IMR-90 (cell line): ENCODE data around the gene NUB1.

Source experiments
- CHD1 ChIP-seq: IDR thresholded peaks from 2 replicates; pipeline ENCODE4 v1.6.1; 2012; ENCODE audit warnings: low read depth, low read length, improper control_type of control experiment
- FOS ChIP-seq: fragments of 150-350 bp; IDR thresholded peaks from 2 replicates; pipeline ENCODE4 v1.6.1; 2016; ENCODE audit warnings: low read depth, low read length
- POLR2A ChIP-seq: IDR thresholded peaks from 2 replicates; pipeline ENCODE4 v1.6.1; 2012; ENCODE audit warnings: mild to moderate bottlenecking, low read depth, low read length
- RCOR1 ChIP-seq: IDR thresholded peaks from 2 replicates; pipeline ENCODE4 v1.6.1; 2012; ENCODE audit warnings: mild to moderate bottlenecking, low read length, improper control_type of control experiment; ENCODE audit not compliant: insufficient replicate concordance
- RFX5 ChIP-seq: IDR thresholded peaks from 2 replicates; pipeline ENCODE4 v1.8.0; 2012; ENCODE audit warnings: low read depth, mild to moderate bottlenecking, low read length, moderate library complexity
- SMC3 ChIP-seq: fragments of 150-350 bp; IDR thresholded peaks from 2 replicates; pipeline ENCODE4 v1.6.1; 2016; ENCODE audit warnings: low read depth, mild to moderate bottlenecking, antibody characterized with exemption, low read length, moderate library complexity
- TF ChIP-seq, protein P1 (sequence below): conservative IDR thresholded peaks from 2 replicates; pipeline ENCODE4 v1.5.1; 2012; ENCODE audit warnings: mild to moderate bottlenecking, low read depth, low read length, improper control_type of control experiment
- TF ChIP-seq, protein P2 (sequence below): fragments of 150-350 bp; IDR thresholded peaks from 2 replicates; pipeline ENCODE4 v1.6.1; 2017; ENCODE audit warnings: mild to moderate bottlenecking, antibody characterized with exemption, low read length, low read depth

DNA sequence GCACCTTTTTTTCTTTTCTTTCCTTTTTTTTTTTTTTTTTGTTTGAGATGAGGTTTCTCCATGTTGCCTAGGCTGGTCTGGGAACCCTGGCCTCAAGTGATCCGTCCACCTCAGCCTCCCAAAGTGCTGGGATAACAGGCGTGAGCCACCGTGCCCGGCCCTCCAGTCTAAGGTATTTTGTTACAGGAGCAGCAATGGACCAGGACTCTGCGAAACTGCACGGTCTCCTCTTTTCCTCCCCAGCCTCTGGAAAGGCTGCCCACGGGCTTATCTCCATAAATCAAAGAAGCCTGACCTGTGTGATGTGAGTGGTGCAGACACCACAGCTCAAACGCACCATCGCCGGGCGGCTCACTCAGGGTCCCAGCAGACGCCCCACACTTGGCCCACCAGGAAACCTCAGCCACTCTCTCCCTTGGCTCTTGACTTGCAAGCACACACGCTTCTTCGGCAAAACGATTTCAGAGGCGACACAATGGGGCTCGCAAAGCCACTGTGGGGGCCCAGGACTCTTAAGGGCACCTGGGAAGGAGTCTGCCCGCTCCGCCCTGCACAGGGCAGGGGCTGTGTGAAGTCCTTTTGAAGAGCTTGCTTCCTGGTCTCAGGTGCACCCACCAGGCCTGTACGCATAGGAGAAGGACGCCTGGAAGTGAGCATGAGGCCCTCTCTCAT is 47.6 kb downstream of the NUB1 start:
- TF ChIP-seq POLR2A = no peak
- TF ChIP-seq, protein P1, sequence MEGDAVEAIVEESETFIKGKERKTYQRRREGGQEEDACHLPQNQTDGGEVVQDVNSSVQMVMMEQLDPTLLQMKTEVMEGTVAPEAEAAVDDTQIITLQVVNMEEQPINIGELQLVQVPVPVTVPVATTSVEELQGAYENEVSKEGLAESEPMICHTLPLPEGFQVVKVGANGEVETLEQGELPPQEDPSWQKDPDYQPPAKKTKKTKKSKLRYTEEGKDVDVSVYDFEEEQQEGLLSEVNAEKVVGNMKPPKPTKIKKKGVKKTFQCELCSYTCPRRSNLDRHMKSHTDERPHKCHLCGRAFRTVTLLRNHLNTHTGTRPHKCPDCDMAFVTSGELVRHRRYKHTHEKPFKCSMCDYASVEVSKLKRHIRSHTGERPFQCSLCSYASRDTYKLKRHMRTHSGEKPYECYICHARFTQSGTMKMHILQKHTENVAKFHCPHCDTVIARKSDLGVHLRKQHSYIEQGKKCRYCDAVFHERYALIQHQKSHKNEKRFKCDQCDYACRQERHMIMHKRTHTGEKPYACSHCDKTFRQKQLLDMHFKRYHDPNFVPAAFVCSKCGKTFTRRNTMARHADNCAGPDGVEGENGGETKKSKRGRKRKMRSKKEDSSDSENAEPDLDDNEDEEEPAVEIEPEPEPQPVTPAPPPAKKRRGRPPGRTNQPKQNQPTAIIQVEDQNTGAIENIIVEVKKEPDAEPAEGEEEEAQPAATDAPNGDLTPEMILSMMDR = no peak
- TF ChIP-seq CHD1 = no peak
- no peak for TF ChIP-seq RFX5
- TF ChIP-seq, protein P2, sequence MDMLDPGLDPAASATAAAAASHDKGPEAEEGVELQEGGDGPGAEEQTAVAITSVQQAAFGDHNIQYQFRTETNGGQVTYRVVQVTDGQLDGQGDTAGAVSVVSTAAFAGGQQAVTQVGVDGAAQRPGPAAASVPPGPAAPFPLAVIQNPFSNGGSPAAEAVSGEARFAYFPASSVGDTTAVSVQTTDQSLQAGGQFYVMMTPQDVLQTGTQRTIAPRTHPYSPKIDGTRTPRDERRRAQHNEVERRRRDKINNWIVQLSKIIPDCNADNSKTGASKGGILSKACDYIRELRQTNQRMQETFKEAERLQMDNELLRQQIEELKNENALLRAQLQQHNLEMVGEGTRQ = no peak
- no peak for TF ChIP-seq RCOR1
- no peak for TF ChIP-seq FOS
- TF ChIP-seq SMC3 = no peak
